Fibroblast of pulmonary artery (primary cell): ENCODE data around the gene LY6G6C.

Experiments used
- DNase-seq: peaks from one replicate; pipeline ENCODE4 v3.0.0-alpha.2; 2010; ENCODE audit warnings: low read depth
- H3K4me3 ChIP-seq: replicated peaks from 2 replicates; pipeline ENCODE4 v1.5.1; 2011; ENCODE audit warnings: low read depth, mild to moderate bottlenecking, control low read depth, low read length, moderate library complexity
- CTCF ChIP-seq: IDR thresholded peaks from 2 replicates; pipeline ENCODE4 v1.5.1; 2011; ENCODE audit warnings: mild to moderate bottlenecking, control low read depth, low read length, inconsistent platforms; ENCODE audit errors: missing control alignments

The LY6G6C gene

GRCh38 chr6:31765559-31765909 lies 44.0 kb upstream of the LY6G6C start:
- TF ChIP-seq CTCF = no peak
- DNase-seq = no peak
- H3K4me3 ChIP-seq = no peak overlapping the region

GRCh38 chr6:31764198-31764597 lies 42.7 kb upstream of the LY6G6C start:
- DNase-seq = no peak
- TF ChIP-seq CTCF = no peak
- H3K4me3 ChIP-seq = no peak overlapping the region

DNA sequence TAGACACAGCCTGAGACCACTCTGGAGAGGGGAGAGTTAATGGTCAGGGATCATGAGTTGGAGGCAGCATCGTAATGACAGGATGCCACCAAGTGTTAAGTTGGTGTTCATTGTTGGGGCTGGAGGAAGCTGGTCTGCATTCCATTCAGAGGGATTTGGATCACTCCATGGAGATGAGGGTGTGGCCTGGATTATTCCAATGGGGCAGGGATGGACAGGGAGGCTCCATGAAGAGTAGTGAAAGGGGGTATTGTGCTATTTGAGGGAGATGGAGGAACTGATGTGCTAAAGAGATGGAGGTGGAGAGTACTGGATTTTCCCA lies 42.0 kb upstream of the LY6G6C start:
- DNase-seq = peak; percentile 54
- no peak for TF ChIP-seq CTCF
- no peak overlapping the region for H3K4me3 ChIP-seq

DNA sequence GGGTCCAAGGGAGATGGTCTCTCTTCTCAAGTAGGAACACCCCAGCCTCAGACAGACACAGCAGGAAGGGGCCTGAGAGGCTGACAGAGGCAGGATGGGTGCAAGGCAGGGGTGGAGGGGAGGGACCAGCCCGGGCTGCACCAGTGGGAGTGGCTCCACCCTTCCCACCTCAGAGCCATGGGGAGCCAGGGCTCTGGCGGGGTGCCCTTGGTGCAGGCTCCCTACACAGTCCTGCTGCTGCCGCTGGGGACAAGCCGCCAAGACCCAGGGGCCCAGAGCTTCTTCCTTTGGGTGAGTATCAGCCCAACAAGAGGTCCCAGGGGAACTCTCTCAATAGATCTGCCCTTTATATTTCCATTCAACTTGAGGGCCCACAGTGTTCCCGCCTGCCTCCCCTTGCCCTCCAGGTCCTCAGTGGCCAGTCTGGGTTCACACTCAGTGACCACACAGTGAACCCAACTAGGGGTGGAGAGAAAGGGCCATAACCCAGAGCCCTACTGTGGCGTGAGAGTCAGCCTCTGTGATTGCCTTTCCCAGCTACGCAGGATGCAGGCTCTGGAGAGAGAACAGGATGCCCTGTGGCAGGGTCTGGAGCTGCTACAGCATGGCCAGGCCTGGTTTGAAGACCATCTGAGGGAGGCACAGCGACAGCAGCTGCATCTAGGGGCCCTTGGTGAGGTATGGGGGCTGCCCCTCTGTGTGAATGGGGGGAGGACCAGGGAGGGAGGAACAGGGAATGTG lies 41.5 kb upstream of the LY6G6C start:
- no peak overlapping the region for H3K4me3 ChIP-seq
- DNase-seq = no peak
- no peak for TF ChIP-seq CTCF

DNA sequence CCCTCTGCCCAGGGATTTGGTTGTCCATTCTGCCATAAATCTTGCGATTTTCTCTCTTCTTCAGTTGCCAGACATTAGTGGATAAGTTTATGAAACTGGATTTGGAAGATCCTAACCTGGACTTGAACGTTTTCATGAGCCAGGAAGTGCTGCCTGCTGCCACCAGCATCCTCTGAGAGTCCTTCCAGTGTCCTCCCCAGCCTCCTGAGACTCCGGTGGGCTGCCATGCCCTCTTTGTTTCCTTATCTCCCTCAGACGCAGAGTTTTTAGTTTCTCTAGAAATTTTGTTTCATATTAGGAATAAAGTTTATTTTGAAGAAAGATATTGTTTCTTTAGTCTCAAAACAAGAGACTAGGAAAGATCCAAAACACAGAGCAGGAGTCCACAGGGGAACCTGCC lies 40.8 kb upstream of the LY6G6C start, which contains the start of gene SAPCD1:
TSS of gene SAPCD1 (plus strand) at position 301 of the 400 bp plus-strand sequence. CDS start 399 bp downstream, outside the sequence.
- no peak for DNase-seq
- TF ChIP-seq CTCF = no peak
- no peak within 1 kb of the TSS for H3K4me3 ChIP-seq

DNA sequence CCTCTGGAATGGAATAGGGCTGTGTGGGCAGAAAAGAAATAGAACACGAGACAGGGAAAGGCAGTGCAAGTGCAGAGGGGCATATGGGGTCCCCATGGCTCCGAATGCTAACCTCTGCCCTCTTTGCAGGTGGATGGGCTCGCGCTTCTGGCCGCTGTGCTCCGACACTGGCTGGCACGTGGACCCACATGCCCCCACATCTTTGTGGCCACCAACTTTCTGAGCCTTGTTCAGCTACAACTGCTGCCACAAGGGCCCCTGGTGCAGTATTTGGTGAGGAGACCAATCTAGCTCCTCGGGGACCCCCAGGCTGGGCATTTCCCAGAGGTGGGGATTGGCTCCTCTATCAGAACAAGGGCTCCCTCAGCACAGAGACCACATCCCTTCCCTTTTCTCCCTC lies 39.8 kb upstream of the LY6G6C start:
- no peak for TF ChIP-seq CTCF
- H3K4me3 ChIP-seq = no peak overlapping the region
- DNase-seq = no peak

GRCh38 chr6:31760790-31761189 lies 39.2 kb upstream of the LY6G6C start:
- no peak overlapping the region for H3K4me3 ChIP-seq
- TF ChIP-seq CTCF = no peak
- no peak for DNase-seq
